Heart right ventricle (tissue), 16 donors: ENCODE results near the gene ST3GAL4. TPM values are rescaled to one million over a fixed set of nuclear protein-coding genes. Genes with fewer than 3 reads are reported as not detected.
"Not testable (repeated sequence)": the region's sequence is repeated elsewhere in the genome, so short reads cannot be mapped to it uniquely, and the experiment has no call there.

ENCODE experiments used
- ATAC-seq, 8 donors: fragments of 200-7000 bp; cut with Tn5 transposase; one replicate each; pipeline ENCODE4 v1.9.1; 2020; ENCODE audit warnings: mild to moderate bottlenecking in 8 of 8, moderate library complexity in 8 of 8, moderate number of reproducible peaks in 1 of 8
- DNase-seq, 2 donors: peaks; one replicate each; pipeline ENCODE4 v3.0.0-alpha.2; 2020
- H3K27ac ChIP-seq, 10 donors: fragments of 200-600 bp; sonication (generic) in 2 of 10; one replicate each; pipeline versions ENCODE4 v1.5.0 to v1.8.0; 2020 to 2022; ENCODE audit warnings: mild to moderate bottlenecking in 3 of 10
- H3K27me3 ChIP-seq, 7 donors: fragments of 200-600 bp; one replicate each; pipeline ENCODE4 v1.8.0; 2021 to 2022; ENCODE audit warnings: mild to moderate bottlenecking in 2 of 7
- H3K36me3 ChIP-seq, 9 donors: fragments of 200-600 bp; sonication (generic) in 1 of 9; one replicate each; pipeline versions ENCODE4 v1.5.0 to v1.8.0; 2020 to 2022; ENCODE audit warnings: mild to moderate bottlenecking in 2 of 9
- H3K4me1 ChIP-seq, 9 donors: fragments of 200-600 bp; sonication (generic) in 1 of 9; one replicate each; pipeline versions ENCODE4 v1.5.0 to v1.8.0; 2020 to 2022; ENCODE audit warnings: mild to moderate bottlenecking in 4 of 9
- H3K4me3 ChIP-seq, 10 donors: fragments of 200-600 bp; sonication (generic) in 2 of 10; one replicate each; pipeline versions ENCODE4 v1.5.0 to v1.8.0; 2020 to 2022; ENCODE audit warnings: mild to moderate bottlenecking in 7 of 10, moderate library complexity in 2 of 10
- H3K9me3 ChIP-seq, 11 donors: fragments of 200-600 bp in 10 of 11; sonication (generic) in 2 of 11; one replicate each; pipeline versions ENCODE4 v1.5.0 to v1.8.0; 2013 to 2022; ENCODE audit warnings: mild to moderate bottlenecking in 2 of 11, control low read depth in 1 of 11, moderate library complexity in 1 of 11
- CTCF ChIP-seq, 9 donors: fragments of 200-600 bp; sonication (generic) in 2 of 9; IDR thresholded peaks; one replicate each; pipeline versions ENCODE4 v1.5.0 to v1.8.0; 2021 to 2022; ENCODE audit warnings: antibody characterized with exemption in 9 of 9, mild to moderate bottlenecking in 5 of 9, moderate library complexity in 1 of 9
- WGBS, 2 donors: extraction: QIAGEN DNeasy Blood & Tissue Kit; methylation state at CpG; one replicate each; pipeline ENCODE4 v1.1.7; 2013; ENCODE audit warnings: inconsistent platforms in 1 of 2; 5-methylcytosine and 5-hydroxymethylcytosine counted together
- intact Hi-C, 10 donors: fragments of 100-400 bp; cut with DNase I; formaldehyde crosslinking; loops; one replicate each; pipeline versions ENCODE4 v1.11.1 to v1.14.2; 2022
- polyA plus RNA-seq, 2 donors: library from polyadenylated mRNA; stranded (reverse); fragments of 200-250 nt; gene quantifications; one replicate each; pipeline ENCODE4 v1.2.3, GENCODE V29; 2013
- total RNA-seq, 10 donors: library from RNA; stranded (reverse); fragmentation: NEBNext Ultra II Directional in 3 of 10; extraction: Animal tissue kit (Norgen Biotek cat#: 25700) in 3 of 10; gene quantifications; one replicate each; pipeline versions ENCODE4 v1.2.1 to v1.2.4, GENCODE V29; 2021 to 2023
- donor health status: Arrhythmogenic right ventricular cardiomyopathy.
- donor health status: ischemic (EF 13 %, LVEDD 7.1; RV severe dilation, severe dysfunction).
- donor health status: healthy with polysubstance abuse.
- donor health status: DM: no; HTN: yes; CAD: no.
- donor health status: DM: no; HTN: no; CAD: no.
- donor health status: ischemic (EF 25% LVEDD 6.9; RV normal size, moderate dysfunction).
- donor health status: ischemic (EF 25% LVEDD 5.7; RV mildly dilated, moderate dysfunction).
- donor health status: healthy.
- donor health status: DM: yes; HTN: yes; CAD: no.
- donor health status: Ischemic cardiomyopathy.
- donor health status: ischemic (EF 35%, LVEDD 5.7; RV mildly dilated, moderate dysfunction).
- donor health status: nonischemic (EF 11% LVEDD 7.7; RV severe dilation, severe dysfunction).
- donor health status: DM: yes; HTN: yes; CAD: no.
- donor health status: PGD.
- donor health status: ischemic (EF 29% LVEDD 5.4; RV normal size, mild dysfunction).
- donor health status: nonischemic (EF 23%, LVEDD 6.1; RV moderate dilation, normal function).

ST3GAL4 gene
- total and polyA plus RNA-seq, 12 donors: 24.8 to 98.2 (median 44.8) TPM

- intact Hi-C loops: loop anchor here in 1 of 10 donors (2.0 kb wide), 1 partner anchor 23 kb away; no protein-coding TSS in a partner anchor
- no peak for TF ChIP-seq CTCF (IDR thresholded peaks at IDR 0.05)
- Histone ChIP-seq H3K27me3 (no peaks in the 10 kb centered on the region), H3K9me3 (no peaks in the 10 kb centered on the region), H3K36me3 (peaks cover 0 to 45% (median 7%) of the 10 kb centered on the region in 9 donors), H3K4me1 (peaks cover 24 to 77% (median 60%) of the 10 kb centered on the region in 9 donors), H3K27ac (peak overlapping the region; percentile 54 to 86 (median 72)), H3K4me3 (no peak overlapping the region)
- peak; percentile 53 to 58 for DNase-seq
- 53 to 56% methylated on average over 17 of the region's 17 CpGs for WGBS, 2 donors
- ATAC-seq: peak; percentile 18 to 78 (median 36)
Measured at GRCh38 chr11:126345759-126346585, 9.5 kb upstream of the ST3GAL4 start.

GRCh38 chr11:126346586-126346940 lies 8.9 kb upstream of the ST3GAL4 start:
- ATAC-seq (no peak), DNase-seq (no peak)
- peak overlapping the region; percentile 54 to 86 (median 72) for H3K27ac ChIP-seq
- H3K36me3 ChIP-seq: peaks cover 0 to 41% (median 7%) of the 10 kb centered on the region in 9 donors
- no peaks in the 10 kb centered on the region for H3K27me3 ChIP-seq
- peaks cover 24 to 77% (median 63%) of the 10 kb centered on the region in 9 donors for H3K4me1 ChIP-seq
- intact Hi-C loops: loop anchor here in 1 of 10 donors (2.0 kb wide), 1 partner anchor 24 kb away; no protein-coding TSS in a partner anchor
- no peak overlapping the region for H3K4me3 ChIP-seq
- no peaks in the 10 kb centered on the region for H3K9me3 ChIP-seq
- TF ChIP-seq CTCF (IDR thresholded peaks at IDR 0.05): no peak
- 97 to 100% methylated on average over 1 of the region's 1 CpG for WGBS, 2 donors

- H3K36me3 ChIP-seq: peaks cover 0 to 37% (median 7%) of the 10 kb centered on the region in 9 donors
- not testable (repeated sequence) for H3K27me3 ChIP-seq, DNase-seq, H3K4me3 ChIP-seq, H3K9me3 ChIP-seq, ATAC-seq
- 79 to 82% methylated on average over 7 of the region's 7 CpGs for WGBS, 2 donors
- peak overlapping the region; percentile 54 to 86 (median 73) for H3K27ac ChIP-seq
- peaks cover 24 to 77% (median 66%) of the 10 kb centered on the region in 9 donors for H3K4me1 ChIP-seq
- intact Hi-C loops: loop anchor here in 1 of 10 donors (2.0 kb wide), 1 partner anchor 24 kb away; no protein-coding TSS in a partner anchor
Measured at GRCh38 chr11:126346946-126347345, 8.5 kb upstream of the ST3GAL4 start.

GRCh38 chr11:126347751-126348668 lies 7.5 kb upstream of the ST3GAL4 start:
- Histone ChIP-seq H3K4me3 (no peak overlapping the region), H3K27me3 (no peaks in the 10 kb centered on the region), H3K27ac (peak overlapping the region; percentile 36 to 86 (median 70)), H3K4me1 (peaks cover 28 to 81% (median 77%) of the 10 kb centered on the region in 9 donors), H3K9me3 (no peaks in the 10 kb centered on the region), H3K36me3 (peaks cover 0 to 27% (median 7%) of the 10 kb centered on the region in 9 donors)
- peak in 7 of 8 donors; percentile 2 to 68 (median 46) for ATAC-seq
- intact Hi-C loops: loop anchor here in 2 of 10 donors (2.0 kb wide), 2 partner anchors 25 to 45 kb away; no protein-coding TSS in a partner anchor
- no peak for TF ChIP-seq CTCF (IDR thresholded peaks at IDR 0.05)
- 51 to 61% methylated on average over 17 of the region's 17 CpGs for WGBS, 2 donors
- DNase-seq: no peak
